H1 (cell line): ENCODE results near the gene CCDC88C. TPM values are rescaled to one million over a fixed set of nuclear protein-coding genes. Genes with fewer than 3 reads are reported as not detected.

ENCODE experiments used
- CREB1 ChIP-seq: IDR thresholded peaks from 2 replicates; pipeline ENCODE4 v1.6.1; 2012; ENCODE audit warnings: inconsistent platforms
- CTBP2 ChIP-seq: IDR thresholded peaks from 2 replicates; pipeline ENCODE4 v1.7.0; 2011; ENCODE audit warnings: borderline replicate concordance, mild to moderate bottlenecking, moderate library complexity, mixed read lengths, low read length; ENCODE audit not compliant: insufficient read depth, insufficient read length
- EP300 ChIP-seq, 2 experiments: IDR thresholded peaks; 1 replicate in 1 of 2; 2 replicates in 1 of 2; pipeline ENCODE4 v1.6.1; 2011 to 2012; ENCODE audit warnings: low read depth in 2 of 2, low read length in 2 of 2, mild to moderate bottlenecking in 2 of 2, borderline replicate concordance in 1 of 2, inconsistent platforms in 1 of 2, moderate library complexity in 1 of 2
- HDAC2 ChIP-seq, 2 experiments: fragments of 300-600 bp in 1 of 2; sonication (generic) in 1 of 2; IDR thresholded peaks; 2 replicates each; pipeline ENCODE4 v1.6.1; 2011 to 2012; ENCODE audit warnings: low read depth in 2 of 2, low read length in 2 of 2, mild to moderate bottlenecking in 2 of 2, moderate library complexity in 2 of 2, borderline replicate concordance in 1 of 2, inconsistent platforms in 1 of 2
- NRF1 ChIP-seq: IDR thresholded peaks from 2 replicates; pipeline ENCODE4 v1.6.1; 2011; ENCODE audit warnings: mild to moderate bottlenecking, low read depth, low read length, improper control_type of control experiment
- PHF8 ChIP-seq: fragments of 200-600 bp; sonication (generic); conservative IDR thresholded peaks from 2 replicates; pipeline ENCODE4 v1.7.1; 2012; ENCODE audit warnings: low read depth, mild to moderate bottlenecking, inconsistent platforms, low read length, moderate library complexity
- SP1 ChIP-seq: IDR thresholded peaks from 2 replicates; pipeline ENCODE4 v1.6.1; 2011; ENCODE audit warnings: low read depth, low read length
- YY1 ChIP-seq: IDR thresholded peaks from 2 replicates; pipeline ENCODE4 v1.6.1; 2011; ENCODE audit warnings: low read depth, mild to moderate bottlenecking, low read length
- polyA plus RNA-seq, 7 experiments: library from polyadenylated mRNA; depleted of rRNA in 3 of 7; stranded (reverse) in 5 of 7; unstranded in 2 of 7; fragments of >200 nt in 5 of 7; fragments of 200-250 nt in 2 of 7; gene quantifications; 1 replicate in 5 of 7; 2 replicates in 1 of 7; 4 replicates in 1 of 7; pipeline versions ENCODE4 v1.2.1 to v1.2.3, GENCODE V29; 2011 to 2013; ENCODE audit warnings: missing spikeins in 2 of 7, mixed read lengths in 2 of 7
- total RNA-seq: library from RNA; stranded (reverse); fragmentation: NEBNext Ultra II Directional; extraction: Animal tissue kit (Norgen Biotek cat#: 25700); gene quantifications from 2 replicates; pipeline ENCODE4 v1.2.1, GENCODE V29; 2021

The CCDC88C gene
- total and polyA plus RNA-seq, 2 of the 8 experiments (the other 6 are each of a cell fraction or from before 2014, with no cell fraction given), result 10.3 to 57.7 TPM

DNA sequence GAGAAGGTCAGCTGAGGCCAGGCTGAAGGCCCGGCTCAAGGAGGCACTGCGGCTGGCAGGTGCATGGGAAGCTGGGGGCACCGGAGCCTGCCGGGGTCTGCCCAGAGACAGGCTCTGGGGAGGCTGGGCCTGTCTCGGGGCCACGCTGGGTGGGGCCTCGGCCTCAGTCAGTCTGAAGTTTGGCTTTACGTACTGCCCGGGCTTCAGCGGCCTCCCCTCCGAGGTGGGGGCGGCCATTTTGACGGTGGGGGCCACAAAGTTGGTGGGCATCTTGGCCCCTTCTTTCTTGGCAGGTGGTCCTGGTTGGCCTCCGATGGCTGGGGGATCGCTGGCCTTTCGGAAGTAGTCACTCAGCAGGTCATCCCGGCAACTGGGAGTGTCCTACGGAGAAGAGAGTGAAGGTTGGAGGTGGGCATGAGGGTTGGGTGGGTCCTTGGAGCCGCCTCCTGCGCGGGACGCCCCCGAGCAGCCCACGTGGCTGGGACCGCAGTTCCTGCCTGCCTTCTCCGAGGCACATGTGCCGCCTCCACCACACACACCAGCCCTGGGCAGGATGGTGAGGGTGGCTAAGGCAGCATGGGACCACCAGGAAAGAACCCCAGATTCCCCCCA, 144.2 kb downstream of the CCDC88C start (continued):
- no peak for TF ChIP-seq PHF8
- TF ChIP-seq CREB1, result no peak
- no peak for TF ChIP-seq NRF1
- TF ChIP-seq HDAC2 (IDR thresholded peaks at IDR 0.05; ENCODE audit: borderline replicate concordance in 1 of 2, low read depth in 2 of 2, low read length in 2 of 2), result no peak
- no peak for TF ChIP-seq EP300 (IDR thresholded peaks at IDR 0.05; ENCODE audit: borderline replicate concordance in 1 of 2, low read depth in 2 of 2, low read length in 2 of 2)
- no peak for TF ChIP-seq YY1
- no peak for TF ChIP-seq CTBP2
- TF ChIP-seq SP1, result no peak
- TF ChIP-seq, all 59 proteins: peak for 0
